ENCODE results near the gene CAPN11. TPM values are rescaled to one million over a fixed set of nuclear protein-coding genes. Genes with fewer than 3 reads are reported as not detected.

The CAPN11 gene
- total and polyA plus RNA-seq, 2 of the 4 experiments (the other 2 are of a cell fraction) = not detected

GRCh38 chr6:44119704-44120262 lies 38.8 kb upstream of the CAPN11 start:
- DNase-seq (no peak), ATAC-seq (ENCODE audit: low read depth) (no peak)
- H4K8ac ChIP-seq (ENCODE audit: low read depth in 2 of 2, low read length in 2 of 2) = 0 out of 4 replicates have a peak overlapping the region, but pooled peaks of 1 of the 2 experiments have one; percentile 1
- peaks cover 49 to 93% of the 10 kb centered on the region in 2 experiments for H3K79me1 ChIP-seq (ENCODE audit: low read depth in 1 of 2, low read length in 2 of 2)
- ChIA-PET POLR2A (ENCODE audit: unreplicated experiment) (no interaction called here), CTCF (no interaction called here)
- peaks cover 70% of the 10 kb centered on the region for H4K20me1 ChIP-seq (ENCODE audit: insufficient read depth, low read length)
- 0 out of 2 replicates have a peak overlapping the region, but pooled peaks have one; percentile 5 for H4K91ac ChIP-seq (ENCODE audit: insufficient read depth, low read depth, low read length)
- H3K4ac ChIP-seq (ENCODE audit: low read depth, low read length) = peak overlapping the region; percentile 19; the same call in 1 of the 2 replicates
- H3K56ac ChIP-seq (ENCODE audit: extremely low read depth, insufficient read depth, low read length) = no peak overlapping the region
- H2BK5ac ChIP-seq (ENCODE audit: low read depth, low read length, poor library complexity, severe bottlenecking) = peak overlapping the region; percentile 23
- H4K5ac ChIP-seq (ENCODE audit: low read depth, low read length) = peak overlapping the region; percentile 22; the same call in 1 of the 2 replicates
- H3K14ac ChIP-seq (replicated peaks; ENCODE audit: low read depth, low read length) = 0 out of 2 replicates have a peak overlapping the region, but pooled peaks have one; percentile 17
- no TSS peak for BruUV-seq (replicated peaks)
- dilution Hi-C loops (cut with HindIII; ENCODE audit: low sequenced_read_pairs, unreplicated experiment) = no loop called here
- 93% methylated on average over 2 of the region's 5 CpGs; no CpG with 5 or more reads in 1 of the 2 experiments for WGBS, 2 experiments (ENCODE audit: extremely low coverage in 2 of 2, insufficient read length in 1 of 2)
- H3K4me1 ChIP-seq (ENCODE audit: control insufficient read depth, insufficient read depth, low read length) = peaks cover 46% of the 10 kb centered on the region
- no peak overlapping the region for H3K4me2 ChIP-seq (ENCODE audit: low read depth, low read length)
- no peak overlapping the region for H2AFZ ChIP-seq (replicated peaks; ENCODE audit: low read length, poor library complexity)
- peaks cover 4% of the 10 kb centered on the region for H3K36me3 ChIP-seq (ENCODE audit: control insufficient read depth, insufficient read depth, low read length)
- H3K18ac ChIP-seq (ENCODE audit: low read depth, low read length) = 0 out of 2 replicates have a peak overlapping the region, but pooled peaks have one; percentile 16
- no peak overlapping the region for H2BK20ac ChIP-seq (ENCODE audit: low read depth, low read length)
- H3K4me3 ChIP-seq (ENCODE audit: insufficient read depth, low read depth, low read length) = no peak overlapping the region
- peak overlapping the region; percentile 12; the same call in 1 of the 2 replicates for H3K27ac ChIP-seq (ENCODE audit: insufficient read depth, low read length)
- H2AK5ac ChIP-seq (ENCODE audit: low read depth, low read length) = peak overlapping the region; percentile 63
- H3K9me1 ChIP-seq (ENCODE audit: insufficient read depth, low read length) = peaks cover 42% of the 10 kb centered on the region
- H3K9me3 ChIP-seq (ENCODE audit: control insufficient read depth, insufficient read depth, low read length) = no peaks in the 10 kb centered on the region
- no peaks in the 10 kb centered on the region for H3K27me3 ChIP-seq (ENCODE audit: control insufficient read depth, insufficient read depth, low read length)
- H2BK120ac ChIP-seq (ENCODE audit: low read depth, low read length) = peak overlapping the region; percentile 6; the same call in 1 of the 2 replicates
- intact Hi-C loops (cut with micrococcal nuclease) = no loop called here
- peak overlapping the region; percentile 15 for H2AK9ac ChIP-seq (replicated peaks; ENCODE audit: low read depth, low read length, poor library complexity)
- H2BK15ac ChIP-seq (ENCODE audit: low read depth, low read length) = peak overlapping the region; percentile 29; the same call in 1 of the 3 replicates
- H3K9ac ChIP-seq (ENCODE audit: low read depth, low read length) = no peak overlapping the region
- in situ Hi-C loops (cut with MboI; ENCODE audit: low sequenced_read_pairs) = no loop called here
- peak overlapping the region; percentile 67 for H3K23ac ChIP-seq (ENCODE audit: low read depth, low read length)
- TF ChIP-seq POLR2A (IDR thresholded peaks at IDR 0.05; ENCODE audit: low read depth, low read length) = no peak
- TF ChIP-seq SMC3 (IDR thresholded peaks at IDR 0.05; ENCODE audit: low read depth, low read length) = no peak
- TF ChIP-seq MAZ (IDR thresholded peaks at IDR 0.05; ENCODE audit: borderline replicate concordance, low read depth, low read length) = no peak
- TF ChIP-seq FOS (IDR thresholded peaks at IDR 0.05; ENCODE audit: low read depth, low read length) = no peak
- no peak for TF ChIP-seq MXI1 (IDR thresholded peaks at IDR 0.05; ENCODE audit: borderline replicate concordance, low read depth, low read length)
- TF ChIP-seq ELK1 (IDR thresholded peaks at IDR 0.05; ENCODE audit: borderline replicate concordance, low read depth, low read length) = no peak
- TF ChIP-seq USF2 (IDR thresholded peaks at IDR 0.05; ENCODE audit: low read depth, low read length) = no peak
- no peak for TF ChIP-seq NFE2L2 (IDR thresholded peaks at IDR 0.05; ENCODE audit: low read depth, low read length)
- TF ChIP-seq RCOR1 (IDR thresholded peaks at IDR 0.05; ENCODE audit: insufficient replicate concordance, low read length) = no peak
- no peak for TF ChIP-seq CEBPB (IDR thresholded peaks at IDR 0.05; ENCODE audit: low read depth, low read length)
- no peak for TF ChIP-seq RFX5 (IDR thresholded peaks at IDR 0.05; ENCODE audit: low read depth, low read length)
- no peak for TF ChIP-seq RAD21 (IDR thresholded peaks at IDR 0.05; ENCODE audit: low read length)
- TF ChIP-seq MAFK (IDR thresholded peaks at IDR 0.05; ENCODE audit: low read depth, low read length) = no peak
- TF ChIP-seq CTCF (conservative IDR thresholded peaks at IDR 0.05; ENCODE audit: low read depth, low read length) = no peak
- no peak for TF ChIP-seq CHD1 (IDR thresholded peaks at IDR 0.05; ENCODE audit: low read depth, low read length)
